Fibroblast of lung (primary cell): Measurements from ENCODE around the gene TMEM259. TPM values are rescaled to one million over a fixed set of nuclear protein-coding genes. Genes with fewer than 3 reads are reported as not detected.

Experiments used
- DNase-seq, 2 donors: peaks; one replicate each; pipeline versions ENCODE4 v3.0.0 to v3.0.0-alpha.2; 2010; ENCODE audit warnings: low read depth in 2 of 2
- H2AFZ ChIP-seq: 2 replicates; pipeline ENCODE4 v1.5.1; 2012; ENCODE audit warnings: low read length, control low read depth, inconsistent platforms
- H3K27ac ChIP-seq: 2 replicates; pipeline ENCODE4 v1.5.1; 2011; ENCODE audit warnings: low read length, control low read depth; ENCODE audit not compliant: insufficient read depth
- H3K27me3 ChIP-seq: 2 replicates; pipeline ENCODE4 v1.5.1; 2011; ENCODE audit warnings: mild to moderate bottlenecking, low read length; ENCODE audit not compliant: control insufficient read depth, insufficient read depth
- H3K36me3 ChIP-seq: 2 replicates; pipeline ENCODE4 v1.5.1; 2011; ENCODE audit warnings: low read length; ENCODE audit not compliant: control insufficient read depth, insufficient read depth
- H3K4me1 ChIP-seq: 2 replicates; pipeline ENCODE4 v1.5.1; 2011; ENCODE audit warnings: low read length; ENCODE audit not compliant: control insufficient read depth, insufficient read depth; ENCODE audit errors: extremely low read depth
- H3K4me2 ChIP-seq: 2 replicates; pipeline ENCODE4 v1.5.1; 2011; ENCODE audit warnings: low read length, control low read depth; ENCODE audit not compliant: insufficient read depth; ENCODE audit errors: extremely low read depth
- H3K4me3 ChIP-seq, 4 experiments: fragments of 200-600 bp in 1 of 4; sonication (generic) in 1 of 4; replicated peaks in 1 of 4; 2 replicates each; pipeline ENCODE4 v1.5.1; 2011 to 2016; ENCODE audit warnings: low read length in 4 of 4, low read depth in 3 of 4, mild to moderate bottlenecking in 3 of 4, control low read depth in 2 of 4, inconsistent platforms in 1 of 4, mixed read lengths in 1 of 4; ENCODE audit not compliant: insufficient read depth in 1 of 4; ENCODE audit errors: control extremely low read depth in 1 of 4
- H3K79me2 ChIP-seq: 2 replicates; pipeline ENCODE4 v1.5.1; 2012; ENCODE audit warnings: mild to moderate bottlenecking, low read length, inconsistent platforms; ENCODE audit not compliant: control insufficient read depth, insufficient read depth
- H3K9ac ChIP-seq: 2 replicates; pipeline ENCODE4 v1.5.1; 2011; ENCODE audit warnings: mild to moderate bottlenecking, low read length, control low read depth; ENCODE audit not compliant: insufficient read depth
- H3K9me3 ChIP-seq: 2 replicates; pipeline ENCODE4 v1.5.1; 2012; ENCODE audit warnings: low read depth, low read length; ENCODE audit not compliant: control insufficient read depth, insufficient read depth
- H4K20me1 ChIP-seq: 2 replicates; pipeline ENCODE4 v1.5.1; 2011; ENCODE audit warnings: low read length; ENCODE audit not compliant: control insufficient read depth, insufficient read depth; ENCODE audit errors: extremely low read depth
- CTCF ChIP-seq, 2 donors: IDR thresholded peaks in 1 of 2; conservative IDR thresholded peaks in 1 of 2; 1 replicate in 1 of 2; 2 replicates in 1 of 2; pipeline ENCODE4 v1.5.1; 2011 to 2012; ENCODE audit warnings: low read length in 2 of 2, control low read depth in 1 of 2, inconsistent platforms in 1 of 2, low read depth in 1 of 2, mild to moderate bottlenecking in 1 of 2
- EZH2 ChIP-seq: IDR thresholded peaks from 2 replicates; pipeline ENCODE4 v1.5.1; 2012; ENCODE audit warnings: low read length, control low read depth, mild to moderate bottlenecking; ENCODE audit errors: missing control alignments
- polyA plus RNA-seq, 2 donors: library from polyadenylated mRNA; depleted of rRNA in 1 of 2; stranded (reverse) in 1 of 2; unstranded in 1 of 2; fragments of >200 nt; gene quantifications; 2 replicates each; pipeline ENCODE4 v1.2.1, GENCODE V29; 2011 to 2012; ENCODE audit warnings: missing spikeins in 1 of 2
- total RNA-seq: library from RNA; depleted of rRNA; stranded (reverse); fragments of >200 nt; gene quantifications from 2 replicates; pipeline ENCODE4 v1.2.1, GENCODE V29; 2014

TMEM259 gene
- total and polyA plus RNA-seq, 2 donors (not counting 1 experiment from before 2014, with no cell fraction given), result 57.8 to 67.1 TPM

DNA sequence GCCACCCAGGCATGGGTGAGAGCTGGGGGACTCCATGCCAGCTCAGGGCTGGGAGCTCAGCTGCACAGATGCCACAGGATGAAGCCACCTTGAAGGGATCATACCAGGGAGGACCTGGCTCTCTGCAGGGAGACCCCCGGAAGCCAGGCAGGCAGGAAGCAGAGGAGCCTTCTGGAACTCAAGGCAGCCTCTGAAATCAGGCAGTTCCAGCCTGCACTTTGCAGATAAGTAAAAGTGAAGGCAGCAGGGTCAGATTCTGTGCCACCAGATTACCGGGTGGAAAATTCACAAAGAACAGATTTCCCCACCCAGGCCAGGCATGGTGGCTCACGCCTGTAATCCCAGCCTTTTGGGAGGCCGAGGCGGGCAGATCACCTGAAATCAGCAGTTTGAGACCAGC is 2.5 kb downstream of the TMEM259 start:
- no peak for TF ChIP-seq EZH2
- TF ChIP-seq CTCF (conservative IDR thresholded peaks at IDR 0.05 in 1 of 2, IDR thresholded peaks at IDR 0.05 in 1 of 2; ENCODE audit: low read depth in 1 of 2, low read length in 2 of 2), result no peak
- Histone ChIP-seq H3K4me3 (peak overlapping the region in 1 of 4 experiments; percentile 91), H3K27me3 (no peaks in the 10 kb centered on the region), H3K9ac (no peak overlapping the region), H3K27ac (no peak overlapping the region), H4K20me1 (peaks cover 1% of the 10 kb centered on the region), H3K36me3 (peaks cover 13% of the 10 kb centered on the region), H3K9me3 (no peaks in the 10 kb centered on the region), H3K79me2 (peaks cover 76% of the 10 kb centered on the region), H3K4me1 (peaks cover 20% of the 10 kb centered on the region), H2AFZ (no peak overlapping the region), H3K4me2 (peak overlapping the region; percentile 32)
- no peak for DNase-seq

GRCh38 chr19:1017906-1018305 is 3.0 kb downstream of the TMEM259 start:
- no peak for DNase-seq
- Histone ChIP-seq H3K79me2 (peaks cover 81% of the 10 kb centered on the region), H3K4me1 (peaks cover 20% of the 10 kb centered on the region), H3K9ac (no peak overlapping the region), H3K4me2 (no peak overlapping the region), H3K4me3 (no peak overlapping the region), H4K20me1 (peaks cover 1% of the 10 kb centered on the region), H3K27ac (peak overlapping the region; percentile 45), H2AFZ (no peak overlapping the region), H3K36me3 (peaks cover 14% of the 10 kb centered on the region), H3K9me3 (no peaks in the 10 kb centered on the region), H3K27me3 (no peaks in the 10 kb centered on the region)
- TF ChIP-seq CTCF (conservative IDR thresholded peaks at IDR 0.05 in 1 of 2, IDR thresholded peaks at IDR 0.05 in 1 of 2; ENCODE audit: low read depth in 1 of 2, low read length in 2 of 2) (no peak), EZH2 (no peak)

GRCh38 chr19:1017115-1017905 is 3.6 kb downstream of the TMEM259 start:
- Histone ChIP-seq H3K9me3 (no peaks in the 10 kb centered on the region), H3K27me3 (no peaks in the 10 kb centered on the region), H3K4me2 (peak overlapping the region; percentile 64), H3K4me1 (peaks cover 20% of the 10 kb centered on the region), H3K9ac (peak overlapping the region; percentile 46), H4K20me1 (peaks cover 1% of the 10 kb centered on the region), H3K4me3 (no peak overlapping the region), H3K36me3 (peaks cover 17% of the 10 kb centered on the region), H2AFZ (no peak overlapping the region), H3K27ac (peak overlapping the region; percentile 45), H3K79me2 (peaks cover 84% of the 10 kb centered on the region)
- no peak for DNase-seq
- TF ChIP-seq EZH2, result no peak
- TF ChIP-seq CTCF (conservative IDR thresholded peaks at IDR 0.05 in 1 of 2, IDR thresholded peaks at IDR 0.05 in 1 of 2; ENCODE audit: low read depth in 1 of 2, low read length in 2 of 2), result no peak
